ENCODE measurements around the gene MCL1. TPM values are rescaled to one million over a fixed set of nuclear protein-coding genes. Genes with fewer than 3 reads are reported as not detected.
A peak's percentile ranks its signal among the peaks of the same experiment; 100 is the strongest.

Gene MCL1
- total RNA-seq, 1 donor from 2014 or later = 394 TPM

DNA sequence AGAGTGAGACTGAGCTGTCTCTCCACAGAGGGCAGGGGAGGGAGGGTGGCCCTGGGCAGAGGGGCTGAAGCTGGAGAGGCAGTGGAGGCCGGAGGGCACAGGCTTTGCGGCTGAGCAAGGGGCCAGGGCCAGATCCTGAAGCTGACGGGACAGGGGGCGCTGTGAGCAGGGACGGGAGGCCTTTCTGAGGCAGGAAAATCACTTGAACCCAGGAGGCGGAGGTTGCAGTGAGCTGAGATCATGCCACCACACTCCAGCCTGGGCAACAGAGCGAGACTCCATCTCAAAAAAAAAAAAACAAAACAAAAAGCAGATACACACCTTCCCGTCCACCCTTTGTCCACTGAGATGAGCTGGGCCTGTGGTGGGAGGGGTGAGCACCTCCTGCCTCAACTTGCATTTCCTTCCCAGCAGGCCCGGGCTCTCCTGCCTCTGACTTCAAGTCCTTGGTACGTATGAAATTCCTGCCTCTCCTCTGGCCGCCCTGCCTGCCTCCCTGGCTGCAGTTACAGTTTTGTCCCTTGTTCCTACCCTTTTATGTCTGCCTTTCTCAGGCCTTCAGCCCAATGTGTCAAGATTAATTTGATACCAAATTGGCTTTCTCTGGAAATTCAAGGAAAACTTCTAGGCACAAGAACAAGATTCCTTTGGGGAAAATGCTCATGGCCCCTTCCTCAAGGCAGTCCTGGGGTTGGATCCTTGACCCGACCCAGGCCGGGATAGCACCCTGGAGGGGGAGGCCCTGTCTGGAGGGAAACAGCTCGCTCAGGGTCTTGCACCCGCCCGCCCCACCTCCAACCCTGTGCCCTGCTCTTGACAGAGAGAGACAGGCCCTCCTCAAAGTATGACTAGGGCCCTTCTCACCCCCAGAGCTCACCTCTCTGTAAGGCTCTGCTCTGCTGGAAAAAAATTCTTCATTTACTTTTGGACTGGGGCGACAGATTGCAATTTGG lies 41.4 kb downstream of the MCL1 start:
- Histone ChIP-seq H3K4me3 (no peak overlapping the region), H3K27me3 (no peaks in the 10 kb centered on the region), H3K36me3 (no peaks in the 10 kb centered on the region), H3K27ac (peak overlapping the region; percentile 86 to 92), H3K4me1 (peaks cover 20 to 26% of the 10 kb centered on the region in 2 donors), H3K9me3 (no peaks in the 10 kb centered on the region)
- intact Hi-C loops (cut with DNase I) = loop anchor here (10.0 kb wide), 1 partner anchor 173 kb away; the partner anchor contains the start of gene RPRD2
- DNase-seq (ENCODE audit: low spot score in 2 of 2) = peak in 1 of 2 donors; percentile 90
- no peak for TF ChIP-seq CTCF (IDR thresholded peaks at IDR 0.05)

- peak overlapping the region; percentile 86 to 92 for H3K27ac ChIP-seq
- DNase-seq (ENCODE audit: low spot score in 2 of 2) = no peak
- H3K4me1 ChIP-seq = peaks cover 25 to 30% of the 10 kb centered on the region in 2 donors
- no peaks in the 10 kb centered on the region for H3K36me3 ChIP-seq
- no peak for TF ChIP-seq CTCF (IDR thresholded peaks at IDR 0.05)
- H3K27me3 ChIP-seq = no peaks in the 10 kb centered on the region
- no peak overlapping the region for H3K4me3 ChIP-seq
- intact Hi-C loops (cut with DNase I) = loop anchor here (10.0 kb wide), 1 partner anchor 172 kb away; the partner anchor contains the start of gene RPRD2
- no peaks in the 10 kb centered on the region for H3K9me3 ChIP-seq
Observed at GRCh38 chr1:150536836-150537731, 42.3 kb downstream of the MCL1 start.

DNA sequence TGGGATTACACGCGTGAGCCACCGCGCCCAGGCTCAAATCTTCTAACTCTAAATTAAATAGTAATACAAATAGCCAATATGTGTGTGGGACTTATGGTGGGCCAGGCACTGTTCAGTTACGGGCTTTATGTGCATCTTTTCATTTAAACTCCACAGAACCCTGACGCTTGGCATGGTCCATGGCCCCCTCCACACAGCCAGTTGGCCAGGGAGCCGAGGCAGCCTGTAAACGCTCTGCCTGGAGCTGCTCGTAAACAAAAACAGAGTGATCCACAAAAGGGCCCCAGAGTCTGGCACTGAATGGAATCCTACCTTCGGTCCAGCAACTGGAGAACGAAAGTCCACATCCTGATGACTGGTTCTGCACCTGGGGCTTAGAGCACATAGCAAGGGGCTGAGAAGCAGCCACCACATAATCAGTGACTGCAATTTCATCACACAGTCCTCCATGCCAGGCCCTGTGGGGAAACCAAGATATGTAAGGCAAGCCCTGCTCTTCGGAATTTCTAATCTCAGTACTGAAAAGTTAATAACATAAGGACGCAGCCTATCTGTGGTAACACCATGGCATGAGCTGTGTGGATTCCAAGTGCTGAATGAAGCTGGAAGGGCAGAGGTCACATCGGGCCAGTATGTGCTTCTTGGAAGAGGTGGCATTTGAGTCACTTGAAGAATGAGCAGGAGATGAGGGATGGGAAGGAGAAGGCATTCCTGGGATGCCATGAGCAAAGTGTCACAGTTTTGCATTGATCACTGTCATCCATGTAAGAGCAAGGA lies 43.7 kb downstream of the MCL1 start:
- no peaks in the 10 kb centered on the region for H3K36me3 ChIP-seq
- no peaks in the 10 kb centered on the region for H3K9me3 ChIP-seq
- no peak for DNase-seq (ENCODE audit: low spot score in 2 of 2)
- peaks cover 25 to 30% of the 10 kb centered on the region in 2 donors for H3K4me1 ChIP-seq
- no peak for TF ChIP-seq CTCF (IDR thresholded peaks at IDR 0.05)
- no peaks in the 10 kb centered on the region for H3K27me3 ChIP-seq
- no peak overlapping the region for H3K4me3 ChIP-seq
- H3K27ac ChIP-seq = peak overlapping the region; percentile 89 to 92
- intact Hi-C loops (cut with DNase I) = loop anchor here (10.0 kb wide), 1 partner anchor 171 kb away; the partner anchor contains the start of gene RPRD2

DNA sequence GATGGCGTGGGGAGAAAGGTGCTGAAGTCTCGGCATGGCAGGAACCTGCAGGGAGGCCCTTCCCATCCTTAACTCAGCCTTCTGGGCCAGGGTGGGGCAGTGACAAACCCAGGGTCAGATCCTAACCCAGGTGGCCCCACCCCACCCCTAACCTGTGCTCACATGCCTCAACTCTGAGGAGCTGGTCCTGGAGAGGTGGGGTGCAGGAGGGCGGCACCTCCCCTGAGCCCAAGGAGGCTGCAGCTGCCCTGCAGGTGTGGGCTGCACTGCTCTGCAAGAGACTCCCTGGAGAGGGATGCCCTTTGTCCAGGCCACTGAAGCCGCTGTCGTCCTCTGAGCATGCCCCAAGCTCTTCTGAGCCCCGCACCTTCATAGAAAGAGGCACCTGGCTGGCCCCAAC lies 45.4 kb downstream of the MCL1 start:
- Histone ChIP-seq H3K4me1 (peaks cover 25 to 30% of the 10 kb centered on the region in 2 donors), H3K27ac (peak overlapping the region; percentile 89 to 92), H3K9me3 (no peaks in the 10 kb centered on the region), H3K36me3 (no peaks in the 10 kb centered on the region), H3K4me3 (no peak overlapping the region), H3K27me3 (no peaks in the 10 kb centered on the region)
- intact Hi-C loops (cut with DNase I) = loop anchor here (5.0 to 10.0 kb wide), 2 partner anchors 47 to 169 kb away; partner anchors contain the start of genes RPRD2 and TARS2
- no peak for TF ChIP-seq CTCF (IDR thresholded peaks at IDR 0.05)
- no peak for DNase-seq (ENCODE audit: low spot score in 2 of 2)

GRCh38 chr1:150532860-150533259 lies 46.5 kb downstream of the MCL1 start:
- H3K27me3 ChIP-seq = no peaks in the 10 kb centered on the region
- H3K4me1 ChIP-seq = peaks cover 20 to 25% of the 10 kb centered on the region in 2 donors
- intact Hi-C loops (cut with DNase I) = loop anchor here (1.0 to 10.0 kb wide), 5 partner anchors 18 to 168 kb away; partner anchors contain the start of genes FALEC, RPRD2 and TARS2
- no peaks in the 10 kb centered on the region for H3K36me3 ChIP-seq
- H3K4me3 ChIP-seq = peak overlapping the region; percentile 12 to 31
- DNase-seq (ENCODE audit: low spot score in 2 of 2) = no peak
- H3K27ac ChIP-seq = peak overlapping the region; percentile 89 to 92
- TF ChIP-seq CTCF (IDR thresholded peaks at IDR 0.05) = no peak
- H3K9me3 ChIP-seq = no peaks in the 10 kb centered on the region

Data from ascending aorta (tissue), 2 donors.